Epithelial cell of proximal tubule (primary cell): ENCODE data around the gene PPARA. TPM values are rescaled to one million over a fixed set of nuclear protein-coding genes. Genes with fewer than 3 reads are reported as not detected.

Experiments used
- DNase-seq: peaks from one replicate; pipeline ENCODE4 v3.0.0-alpha.2; 2011; ENCODE audit warnings: low read depth
- H3K4me3 ChIP-seq: 2 replicates; pipeline ENCODE4 v1.5.1; 2011; ENCODE audit warnings: low read depth, mild to moderate bottlenecking, low read length
- CTCF ChIP-seq: conservative IDR thresholded peaks from 2 replicates; pipeline ENCODE4 v1.5.1; 2012; ENCODE audit warnings: low read depth, mild to moderate bottlenecking, low read length
- total RNA-seq: library from RNA; depleted of rRNA; stranded (reverse); fragments of >200 nt; gene quantifications from 2 replicates; pipeline ENCODE4 v1.2.3, GENCODE V29; 2015

Gene PPARA
- total RNA-seq, 1 donor from 2014 or later, result 18.5 TPM

GRCh38 chr22:46119093-46119728, 31.1 kb upstream of the PPARA start:
- no peak for DNase-seq
- H3K4me3 ChIP-seq, result no peak overlapping the region
- no peak for TF ChIP-seq CTCF

GRCh38 chr22:46119729-46120419, 30.5 kb upstream of the PPARA start:
- DNase-seq, result no peak
- no peak for TF ChIP-seq CTCF
- no peak overlapping the region for H3K4me3 ChIP-seq

- DNase-seq, result no peak
- TF ChIP-seq CTCF, result no peak
- H3K4me3 ChIP-seq, result no peak overlapping the region
Measured at GRCh38 chr22:46120420-46120737, 29.9 kb upstream of the PPARA start.

GRCh38 chr22:46121079-46121478, 29.2 kb upstream of the PPARA start:
- DNase-seq, result no peak
- H3K4me3 ChIP-seq, result no peak overlapping the region
- no peak for TF ChIP-seq CTCF

GRCh38 chr22:46121523-46122287, 28.6 kb upstream of the PPARA start:
- no peak overlapping the region for H3K4me3 ChIP-seq
- TF ChIP-seq CTCF, result no peak
- DNase-seq, result no peak

GRCh38 chr22:46122511-46122971, 27.8 kb upstream of the PPARA start:
- DNase-seq, result no peak
- peak; percentile 83 for TF ChIP-seq CTCF
- peak overlapping the region; percentile 29 for H3K4me3 ChIP-seq
